HepG2 (cell line): ENCODE results near the gene TRABD. TPM values are rescaled to one million over a fixed set of nuclear protein-coding genes. Genes with fewer than 3 reads are reported as not detected.

ENCODE experiments used
- CHD4 ChIP-seq: fragments of 200-600 bp; sonication (generic); IDR thresholded peaks from 2 replicates; pipeline ENCODE4 v1.7.0; 2017; ENCODE audit warnings: mild to moderate bottlenecking, low read length, borderline replicate concordance
- HNF4A ChIP-seq: sonication (generic); formaldehyde crosslinking; IDR thresholded peaks from 2 replicates; pipeline ENCODE4 v1.4.0; 2020; ENCODE audit warnings: missing genetic modification reagents
- HOXD1 ChIP-seq: sonication (generic); formaldehyde crosslinking; IDR thresholded peaks from 2 replicates; pipeline ENCODE4 v1.5.0; 2020; ENCODE audit warnings: missing genetic modification reagents
- MIER3 ChIP-seq: IDR thresholded peaks from 2 replicates; pipeline ENCODE4 v1.6.1; 2016; ENCODE audit warnings: missing compliant biosample characterization, borderline replicate concordance
- MXI1 ChIP-seq: IDR thresholded peaks from 3 replicates; pipeline ENCODE4 v1.6.1; 2012; ENCODE audit warnings: low read depth, low read length, inconsistent platforms, borderline replicate concordance
- NFE2L2 ChIP-seq: fragments of 150-350 bp; IDR thresholded peaks from 2 replicates; pipeline ENCODE4 v1.6.1; 2014; ENCODE audit warnings: low read length
- NR2F2 ChIP-seq: IDR thresholded peaks from 2 replicates; pipeline ENCODE4 v1.6.1; 2012; ENCODE audit warnings: low read depth, inconsistent platforms, borderline replicate concordance
- RARG ChIP-seq: sonication (generic); formaldehyde crosslinking; IDR thresholded peaks from 2 replicates; pipeline ENCODE4 v1.4.0; 2020; ENCODE audit warnings: low read depth, mild to moderate bottlenecking, missing genetic modification reagents
- TARDBP ChIP-seq: sonication (generic); formaldehyde crosslinking; IDR thresholded peaks from 2 replicates; pipeline ENCODE4 v1.8.0; 2022; ENCODE audit warnings: mild to moderate bottlenecking, missing genetic modification reagents
- TEAD3 ChIP-seq: optimal IDR thresholded peaks from 2 replicates; pipeline ENCODE3; 2016; ENCODE audit warnings: borderline replicate concordance
- ZNF484 ChIP-seq: sonication (generic); formaldehyde crosslinking; IDR thresholded peaks from 2 replicates; pipeline ENCODE4 v1.5.1; 2020; ENCODE audit warnings: mild to moderate bottlenecking, low read depth, missing genetic modification reagents, borderline replicate concordance
- polyA plus RNA-seq, 8 experiments: library from polyadenylated mRNA; depleted of rRNA in 3 of 8; stranded (reverse) in 7 of 8; unstranded in 1 of 8; fragments of >200 nt; fragmentation: Illumina TruSeq in 4 of 8; extraction: Trizol in 4 of 8; gene quantifications; 2 replicates each; pipeline versions ENCODE4 v1.2.1 to v1.2.3, GENCODE V29; 2011 to 2016; ENCODE audit warnings: low read depth in 4 of 8, missing spikeins in 1 of 8, mixed read lengths in 1 of 8; ENCODE audit not compliant: insufficient read depth in 1 of 8
- total RNA-seq, 5 experiments: library from RNA; depleted of rRNA; stranded (reverse); fragments of >200 nt; fragmentation: Illumina TruSeq; extraction: Trizol; gene quantifications; 2 replicates each; pipeline ENCODE4 v1.2.3, GENCODE V29; 2016; ENCODE audit warnings: low read depth in 1 of 5
- TF ChIP-seq, protein P1 (sequence below): sonication (generic); formaldehyde crosslinking; IDR thresholded peaks from 2 replicates; pipeline ENCODE4 v1.5.1; 2020; ENCODE audit warnings: mild to moderate bottlenecking, missing genetic modification reagents, borderline replicate concordance
- TF ChIP-seq, protein P2 (sequence below): sonication (generic); formaldehyde crosslinking; conservative IDR thresholded peaks from 2 replicates; pipeline ENCODE4 v1.4.0; 2020; ENCODE audit warnings: missing genetic modification reagents
- TF ChIP-seq, protein P3 (sequence below): IDR thresholded peaks from 2 replicates; pipeline ENCODE4 v1.4.0; 2020; ENCODE audit warnings: mild to moderate bottlenecking, missing genetic modification reagents
- TF ChIP-seq, protein P4 (sequence below): sonication (generic); formaldehyde crosslinking; IDR thresholded peaks from 2 replicates; pipeline ENCODE4 v1.4.0; 2020; ENCODE audit warnings: missing genetic modification reagents

TRABD gene
- total and polyA plus RNA-seq, 2 of the 13 experiments (the other 11 are each of a cell fraction or from before 2014, with no cell fraction given): 21.5 to 28.9 TPM

DNA sequence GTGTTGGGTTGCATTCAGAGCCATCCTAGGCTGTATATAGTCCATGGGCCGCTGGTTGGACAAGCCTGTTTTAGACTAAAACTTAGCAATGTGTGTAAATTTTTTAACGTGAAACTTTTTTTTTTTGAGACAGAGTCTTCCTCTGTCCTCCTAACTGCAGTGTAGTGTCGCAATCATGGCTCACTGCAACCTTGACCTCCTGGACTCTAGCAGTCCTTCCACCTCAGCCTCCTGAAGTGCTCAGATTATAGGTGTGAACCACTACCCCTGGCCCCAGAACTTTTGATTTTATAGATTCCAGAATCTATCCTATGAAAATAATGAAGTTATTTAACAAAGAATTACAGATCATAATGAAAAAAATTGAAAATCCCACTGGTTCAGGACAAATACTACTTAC lies 45.1 kb upstream of the TRABD start (continued):
- TF ChIP-seq, protein P1, sequence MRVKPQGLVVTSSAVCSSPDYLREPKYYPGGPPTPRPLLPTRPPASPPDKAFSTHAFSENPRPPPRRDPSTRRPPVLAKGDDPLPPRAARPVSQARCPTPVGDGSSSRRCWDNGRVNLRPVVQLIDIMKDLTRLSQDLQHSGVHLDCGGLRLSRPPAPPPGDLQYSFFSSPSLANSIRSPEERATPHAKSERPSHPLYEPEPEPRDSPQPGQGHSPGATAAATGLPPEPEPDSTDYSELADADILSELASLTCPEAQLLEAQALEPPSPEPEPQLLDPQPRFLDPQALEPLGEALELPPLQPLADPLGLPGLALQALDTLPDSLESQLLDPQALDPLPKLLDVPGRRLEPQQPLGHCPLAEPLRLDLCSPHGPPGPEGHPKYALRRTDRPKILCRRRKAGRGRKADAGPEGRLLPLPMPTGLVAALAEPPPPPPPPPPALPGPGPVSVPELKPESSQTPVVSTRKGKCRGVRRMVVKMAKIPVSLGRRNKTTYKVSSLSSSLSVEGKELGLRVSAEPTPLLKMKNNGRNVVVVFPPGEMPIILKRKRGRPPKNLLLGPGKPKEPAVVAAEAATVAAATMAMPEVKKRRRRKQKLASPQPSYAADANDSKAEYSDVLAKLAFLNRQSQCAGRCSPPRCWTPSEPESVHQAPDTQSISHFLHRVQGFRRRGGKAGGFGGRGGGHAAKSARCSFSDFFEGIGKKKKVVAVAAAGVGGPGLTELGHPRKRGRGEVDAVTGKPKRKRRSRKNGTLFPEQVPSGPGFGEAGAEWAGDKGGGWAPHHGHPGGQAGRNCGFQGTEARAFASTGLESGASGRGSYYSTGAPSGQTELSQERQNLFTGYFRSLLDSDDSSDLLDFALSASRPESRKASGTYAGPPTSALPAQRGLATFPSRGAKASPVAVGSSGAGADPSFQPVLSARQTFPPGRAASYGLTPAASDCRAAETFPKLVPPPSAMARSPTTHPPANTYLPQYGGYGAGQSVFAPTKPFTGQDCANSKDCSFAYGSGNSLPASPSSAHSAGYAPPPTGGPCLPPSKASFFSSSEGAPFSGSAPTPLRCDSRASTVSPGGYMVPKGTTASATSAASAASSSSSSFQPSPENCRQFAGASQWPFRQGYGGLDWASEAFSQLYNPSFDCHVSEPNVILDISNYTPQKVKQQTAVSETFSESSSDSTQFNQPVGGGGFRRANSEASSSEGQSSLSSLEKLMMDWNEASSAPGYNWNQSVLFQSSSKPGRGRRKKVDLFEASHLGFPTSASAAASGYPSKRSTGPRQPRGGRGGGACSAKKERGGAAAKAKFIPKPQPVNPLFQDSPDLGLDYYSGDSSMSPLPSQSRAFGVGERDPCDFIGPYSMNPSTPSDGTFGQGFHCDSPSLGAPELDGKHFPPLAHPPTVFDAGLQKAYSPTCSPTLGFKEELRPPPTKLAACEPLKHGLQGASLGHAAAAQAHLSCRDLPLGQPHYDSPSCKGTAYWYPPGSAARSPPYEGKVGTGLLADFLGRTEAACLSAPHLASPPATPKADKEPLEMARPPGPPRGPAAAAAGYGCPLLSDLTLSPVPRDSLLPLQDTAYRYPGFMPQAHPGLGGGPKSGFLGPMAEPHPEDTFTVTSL (CRISPR knock-in tag): peak; percentile 35; the same call in 1 of the 2 replicates
- TF ChIP-seq NR2F2: peak; percentile 46; the same call in 1 of the 2 replicates
- 0 out of 2 replicates have a peak, but pooled peaks have one; percentile 51 for TF ChIP-seq TARDBP (CRISPR knock-in tag)
- TF ChIP-seq HNF4A: peak; percentile 90
- 0 out of 3 replicates have a peak, but pooled peaks have one; percentile 27 for TF ChIP-seq MXI1
- TF ChIP-seq, protein P2, sequence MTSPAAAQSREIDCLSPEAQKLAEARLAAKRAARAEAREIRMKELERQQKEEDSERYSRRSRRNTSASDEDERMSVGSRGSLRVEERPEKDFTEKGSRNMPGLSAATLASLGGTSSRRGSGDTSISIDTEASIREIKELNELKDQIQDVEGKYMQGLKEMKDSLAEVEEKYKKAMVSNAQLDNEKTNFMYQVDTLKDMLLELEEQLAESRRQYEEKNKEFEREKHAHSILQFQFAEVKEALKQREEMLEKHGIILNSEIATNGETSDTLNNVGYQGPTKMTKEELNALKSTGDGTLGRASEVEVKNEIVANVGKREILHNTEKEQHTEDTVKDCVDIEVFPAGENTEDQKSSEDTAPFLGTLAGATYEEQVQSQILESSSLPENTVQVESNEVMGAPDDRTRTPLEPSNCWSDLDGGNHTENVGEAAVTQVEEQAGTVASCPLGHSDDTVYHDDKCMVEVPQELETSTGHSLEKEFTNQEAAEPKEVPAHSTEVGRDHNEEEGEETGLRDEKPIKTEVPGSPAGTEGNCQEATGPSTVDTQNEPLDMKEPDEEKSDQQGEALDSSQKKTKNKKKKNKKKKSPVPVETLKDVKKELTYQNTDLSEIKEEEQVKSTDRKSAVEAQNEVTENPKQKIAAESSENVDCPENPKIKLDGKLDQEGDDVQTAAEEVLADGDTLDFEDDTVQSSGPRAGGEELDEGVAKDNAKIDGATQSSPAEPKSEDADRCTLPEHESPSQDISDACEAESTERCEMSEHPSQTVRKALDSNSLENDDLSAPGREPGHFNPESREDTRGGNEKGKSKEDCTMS (CRISPR knock-in tag): no peak
- no peak for TF ChIP-seq RARG (CRISPR knock-in tag)
- TF ChIP-seq NFE2L2: no peak
- 0 out of 2 replicates have a peak, but pooled peaks have one; percentile 30 for TF ChIP-seq HOXD1 (CRISPR knock-in tag)
- TF ChIP-seq, protein P3, sequence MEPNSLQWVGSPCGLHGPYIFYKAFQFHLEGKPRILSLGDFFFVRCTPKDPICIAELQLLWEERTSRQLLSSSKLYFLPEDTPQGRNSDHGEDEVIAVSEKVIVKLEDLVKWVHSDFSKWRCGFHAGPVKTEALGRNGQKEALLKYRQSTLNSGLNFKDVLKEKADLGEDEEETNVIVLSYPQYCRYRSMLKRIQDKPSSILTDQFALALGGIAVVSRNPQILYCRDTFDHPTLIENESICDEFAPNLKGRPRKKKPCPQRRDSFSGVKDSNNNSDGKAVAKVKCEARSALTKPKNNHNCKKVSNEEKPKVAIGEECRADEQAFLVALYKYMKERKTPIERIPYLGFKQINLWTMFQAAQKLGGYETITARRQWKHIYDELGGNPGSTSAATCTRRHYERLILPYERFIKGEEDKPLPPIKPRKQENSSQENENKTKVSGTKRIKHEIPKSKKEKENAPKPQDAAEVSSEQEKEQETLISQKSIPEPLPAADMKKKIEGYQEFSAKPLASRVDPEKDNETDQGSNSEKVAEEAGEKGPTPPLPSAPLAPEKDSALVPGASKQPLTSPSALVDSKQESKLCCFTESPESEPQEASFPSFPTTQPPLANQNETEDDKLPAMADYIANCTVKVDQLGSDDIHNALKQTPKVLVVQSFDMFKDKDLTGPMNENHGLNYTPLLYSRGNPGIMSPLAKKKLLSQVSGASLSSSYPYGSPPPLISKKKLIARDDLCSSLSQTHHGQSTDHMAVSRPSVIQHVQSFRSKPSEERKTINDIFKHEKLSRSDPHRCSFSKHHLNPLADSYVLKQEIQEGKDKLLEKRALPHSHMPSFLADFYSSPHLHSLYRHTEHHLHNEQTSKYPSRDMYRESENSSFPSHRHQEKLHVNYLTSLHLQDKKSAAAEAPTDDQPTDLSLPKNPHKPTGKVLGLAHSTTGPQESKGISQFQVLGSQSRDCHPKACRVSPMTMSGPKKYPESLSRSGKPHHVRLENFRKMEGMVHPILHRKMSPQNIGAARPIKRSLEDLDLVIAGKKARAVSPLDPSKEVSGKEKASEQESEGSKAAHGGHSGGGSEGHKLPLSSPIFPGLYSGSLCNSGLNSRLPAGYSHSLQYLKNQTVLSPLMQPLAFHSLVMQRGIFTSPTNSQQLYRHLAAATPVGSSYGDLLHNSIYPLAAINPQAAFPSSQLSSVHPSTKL (CRISPR knock-in tag): peak; percentile 90
- TF ChIP-seq ZNF484 (CRISPR knock-in tag): no peak
- TF ChIP-seq, protein P4, sequence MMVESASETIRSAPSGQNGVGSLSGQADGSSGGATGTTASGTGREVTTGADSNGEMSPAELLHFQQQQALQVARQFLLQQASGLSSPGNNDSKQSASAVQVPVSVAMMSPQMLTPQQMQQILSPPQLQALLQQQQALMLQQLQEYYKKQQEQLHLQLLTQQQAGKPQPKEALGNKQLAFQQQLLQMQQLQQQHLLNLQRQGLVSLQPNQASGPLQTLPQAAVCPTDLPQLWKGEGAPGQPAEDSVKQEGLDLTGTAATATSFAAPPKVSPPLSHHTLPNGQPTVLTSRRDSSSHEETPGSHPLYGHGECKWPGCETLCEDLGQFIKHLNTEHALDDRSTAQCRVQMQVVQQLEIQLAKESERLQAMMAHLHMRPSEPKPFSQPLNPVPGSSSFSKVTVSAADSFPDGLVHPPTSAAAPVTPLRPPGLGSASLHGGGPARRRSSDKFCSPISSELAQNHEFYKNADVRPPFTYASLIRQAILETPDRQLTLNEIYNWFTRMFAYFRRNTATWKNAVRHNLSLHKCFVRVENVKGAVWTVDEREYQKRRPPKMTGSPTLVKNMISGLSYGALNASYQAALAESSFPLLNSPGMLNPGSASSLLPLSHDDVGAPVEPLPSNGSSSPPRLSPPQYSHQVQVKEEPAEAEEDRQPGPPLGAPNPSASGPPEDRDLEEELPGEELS: peak; percentile 61
- 0 out of 2 replicates have a peak, but pooled peaks have one; percentile 38 for TF ChIP-seq CHD4
- TF ChIP-seq TEAD3 (CRISPR knock-in tag): no peak
- TF ChIP-seq MIER3 (CRISPR knock-in tag): 0 out of 2 replicates have a peak, but pooled peaks have one; percentile 26
